ENCODE measurements around the gene KITLG.
A peak's percentile ranks its signal among the peaks of the same experiment; 100 is the strongest.

DNA sequence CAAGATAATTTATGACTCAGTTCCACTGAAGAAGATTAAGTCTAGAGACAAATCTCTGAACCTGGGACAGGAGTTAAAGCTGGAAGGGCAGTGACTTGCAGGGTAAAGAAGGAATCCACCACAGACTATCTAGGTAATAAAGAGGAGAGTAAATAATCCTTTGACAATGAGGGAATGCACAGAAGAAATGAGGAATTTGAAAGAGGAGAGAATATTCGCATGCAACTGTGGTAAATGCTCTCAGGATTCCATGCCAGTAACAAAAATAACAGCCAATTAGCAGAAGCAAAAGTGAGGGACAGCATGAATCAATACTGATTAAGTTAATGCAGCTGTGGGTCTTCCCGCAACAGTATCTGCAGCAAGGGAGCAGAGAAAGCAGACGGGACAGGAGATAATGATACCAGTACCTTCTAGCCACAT lies 77.0 kb downstream of the KITLG start:
- TF ChIP-seq RAD21 (IDR thresholded peaks at IDR 0.05; ENCODE audit: low read depth) (no peak), JUND (IDR thresholded peaks at IDR 0.05) (no peak), EZH2phosphoT487 (IDR thresholded peaks at IDR 0.05; ENCODE audit: borderline replicate concordance) (no peak), POLR2AphosphoS5 (IDR thresholded peaks at IDR 0.05; ENCODE audit: low read depth, low read length) (peak; percentile 57), SRF (IDR thresholded peaks at IDR 0.05; ENCODE audit: low read depth) (no peak), POLR2A (IDR thresholded peaks at IDR 0.05; ENCODE audit: borderline replicate concordance, extremely low read depth, insufficient read depth, insufficient read length) (no peak), FOSL1 (IDR thresholded peaks at IDR 0.05; ENCODE audit: low read depth) (no peak), SIN3A (IDR thresholded peaks at IDR 0.05; ENCODE audit: low read depth) (no peak), TCF7L2 (IDR thresholded peaks at IDR 0.05; ENCODE audit: borderline replicate concordance, extremely low read depth, insufficient read depth, insufficient read length) (no peak), ZNF274 (IDR thresholded peaks at IDR 0.05; ENCODE audit: low read depth, low read length) (no peak)
- TF ChIP-seq, protein P1, sequence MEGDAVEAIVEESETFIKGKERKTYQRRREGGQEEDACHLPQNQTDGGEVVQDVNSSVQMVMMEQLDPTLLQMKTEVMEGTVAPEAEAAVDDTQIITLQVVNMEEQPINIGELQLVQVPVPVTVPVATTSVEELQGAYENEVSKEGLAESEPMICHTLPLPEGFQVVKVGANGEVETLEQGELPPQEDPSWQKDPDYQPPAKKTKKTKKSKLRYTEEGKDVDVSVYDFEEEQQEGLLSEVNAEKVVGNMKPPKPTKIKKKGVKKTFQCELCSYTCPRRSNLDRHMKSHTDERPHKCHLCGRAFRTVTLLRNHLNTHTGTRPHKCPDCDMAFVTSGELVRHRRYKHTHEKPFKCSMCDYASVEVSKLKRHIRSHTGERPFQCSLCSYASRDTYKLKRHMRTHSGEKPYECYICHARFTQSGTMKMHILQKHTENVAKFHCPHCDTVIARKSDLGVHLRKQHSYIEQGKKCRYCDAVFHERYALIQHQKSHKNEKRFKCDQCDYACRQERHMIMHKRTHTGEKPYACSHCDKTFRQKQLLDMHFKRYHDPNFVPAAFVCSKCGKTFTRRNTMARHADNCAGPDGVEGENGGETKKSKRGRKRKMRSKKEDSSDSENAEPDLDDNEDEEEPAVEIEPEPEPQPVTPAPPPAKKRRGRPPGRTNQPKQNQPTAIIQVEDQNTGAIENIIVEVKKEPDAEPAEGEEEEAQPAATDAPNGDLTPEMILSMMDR (IDR thresholded peaks at IDR 0.05 in 2 of 3, conservative IDR thresholded peaks at IDR 0.05 in 1 of 3; ENCODE audit: borderline replicate concordance in 1 of 3, insufficient read depth in 1 of 3, low read depth in 2 of 3, low read length in 2 of 3) = no peak
- TF ChIP-seq, protein P2, sequence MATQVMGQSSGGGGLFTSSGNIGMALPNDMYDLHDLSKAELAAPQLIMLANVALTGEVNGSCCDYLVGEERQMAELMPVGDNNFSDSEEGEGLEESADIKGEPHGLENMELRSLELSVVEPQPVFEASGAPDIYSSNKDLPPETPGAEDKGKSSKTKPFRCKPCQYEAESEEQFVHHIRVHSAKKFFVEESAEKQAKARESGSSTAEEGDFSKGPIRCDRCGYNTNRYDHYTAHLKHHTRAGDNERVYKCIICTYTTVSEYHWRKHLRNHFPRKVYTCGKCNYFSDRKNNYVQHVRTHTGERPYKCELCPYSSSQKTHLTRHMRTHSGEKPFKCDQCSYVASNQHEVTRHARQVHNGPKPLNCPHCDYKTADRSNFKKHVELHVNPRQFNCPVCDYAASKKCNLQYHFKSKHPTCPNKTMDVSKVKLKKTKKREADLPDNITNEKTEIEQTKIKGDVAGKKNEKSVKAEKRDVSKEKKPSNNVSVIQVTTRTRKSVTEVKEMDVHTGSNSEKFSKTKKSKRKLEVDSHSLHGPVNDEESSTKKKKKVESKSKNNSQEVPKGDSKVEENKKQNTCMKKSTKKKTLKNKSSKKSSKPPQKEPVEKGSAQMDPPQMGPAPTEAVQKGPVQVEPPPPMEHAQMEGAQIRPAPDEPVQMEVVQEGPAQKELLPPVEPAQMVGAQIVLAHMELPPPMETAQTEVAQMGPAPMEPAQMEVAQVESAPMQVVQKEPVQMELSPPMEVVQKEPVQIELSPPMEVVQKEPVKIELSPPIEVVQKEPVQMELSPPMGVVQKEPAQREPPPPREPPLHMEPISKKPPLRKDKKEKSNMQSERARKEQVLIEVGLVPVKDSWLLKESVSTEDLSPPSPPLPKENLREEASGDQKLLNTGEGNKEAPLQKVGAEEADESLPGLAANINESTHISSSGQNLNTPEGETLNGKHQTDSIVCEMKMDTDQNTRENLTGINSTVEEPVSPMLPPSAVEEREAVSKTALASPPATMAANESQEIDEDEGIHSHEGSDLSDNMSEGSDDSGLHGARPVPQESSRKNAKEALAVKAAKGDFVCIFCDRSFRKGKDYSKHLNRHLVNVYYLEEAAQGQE (IDR thresholded peaks at IDR 0.05; ENCODE audit: low read depth) = no peak

Measured in HCT116 (cell line).